ENCODE results near the gene PNPO. TPM values are rescaled to one million over a fixed set of nuclear protein-coding genes. Genes with fewer than 3 reads are reported as not detected.

Gene PNPO
- total RNA-seq, 1 donor from 2014 or later, result 26.5 TPM

GRCh38 chr17:47896672-47897490 lies 44.5 kb upstream of the PNPO start:
- peaks cover 40% of the 10 kb centered on the region for H3K4me1 Mint-ChIP-seq

GRCh38 chr17:47897561-47897960 lies 43.8 kb upstream of the PNPO start:
- Mint-ChIP-seq H3K4me3 (peak overlapping the region; percentile 92), H3K27ac (no peak overlapping the region), H3K4me1 (peaks cover 45% of the 10 kb centered on the region), H3K36me3 (ENCODE audit: low read depth) (peaks cover 43% of the 10 kb centered on the region), H3K27me3 (no peaks in the 10 kb centered on the region), H3K9me3 (no peaks in the 10 kb centered on the region)
- DNase-seq (no peak), ATAC-seq (ENCODE audit: low read depth) (no peak)
- intact Hi-C loops (cut with micrococcal nuclease), result loop anchor here (5.0 to 10.0 kb wide), 2 partner anchors 235 to 643 kb away; partner anchors contain the start of gene ITGB3
- ChIA-PET CTCF (interaction anchor here (0.7 kb wide), 1 partner anchor 73 kb away, joined by 3 read pairs; the partner anchor contains the start of gene CDK5RAP3), POLR2A (interaction anchor here (2.9 kb wide), 1 partner anchor 73 kb away, joined by 51 read pairs; the partner anchor contains the start of gene CDK5RAP3)
- no peak for TF ChIP-seq CTCF (IDR thresholded peaks at IDR 0.05)

More at GRCh38 chr17:47896672-47897490, 44.5 kb upstream of the PNPO start:
- DNase-seq (no peak), ATAC-seq (ENCODE audit: low read depth) (no peak)
- Mint-ChIP-seq H3K27ac (peak overlapping the region; percentile 88), H3K27me3 (no peaks in the 10 kb centered on the region), H3K4me3 (peak overlapping the region; percentile 92), H3K9me3 (no peaks in the 10 kb centered on the region), H3K36me3 (ENCODE audit: low read depth) (peaks cover 36% of the 10 kb centered on the region)
- POLR2A ChIA-PET, result interaction anchor here (0.6 to 2.9 kb wide), 5 partner anchors 28 to 75 kb away, joined by 4 to 51 read pairs (median 39); partner anchors contain the start of genes CDK5RAP3, LRRC46, MRPL10 and OSBPL7
- intact Hi-C loops (cut with micrococcal nuclease), result loop anchor here (1.0 to 10.0 kb wide), 3 partner anchors 44 to 642 kb away; partner anchors contain the start of genes ITGB3 and PNPO
- no peak for TF ChIP-seq CTCF (IDR thresholded peaks at IDR 0.05)
- CTCF ChIA-PET, result interaction anchor here (0.7 kb wide), 1 partner anchor 74 kb away, joined by 3 read pairs; the partner anchor contains the start of gene CDK5RAP3

- DNase-seq, result no peak
- peaks cover 45% of the 10 kb centered on the region for H3K4me1 Mint-ChIP-seq
- ChIA-PET CTCF (no interaction called here), POLR2A (no interaction called here)
- H3K27me3 Mint-ChIP-seq, result no peaks in the 10 kb centered on the region
- no peak for ATAC-seq (ENCODE audit: low read depth)
- H3K4me3 Mint-ChIP-seq, result no peak overlapping the region
- H3K27ac Mint-ChIP-seq, result no peak overlapping the region
- peaks cover 46% of the 10 kb centered on the region for H3K36me3 Mint-ChIP-seq (ENCODE audit: low read depth)
- intact Hi-C loops (cut with micrococcal nuclease), result loop anchor here (5.0 to 10.0 kb wide), 2 partner anchors 236 to 643 kb away; partner anchors contain the start of gene ITGB3
- no peak for TF ChIP-seq CTCF (IDR thresholded peaks at IDR 0.05)
- H3K9me3 Mint-ChIP-seq, result no peaks in the 10 kb centered on the region
Observed at GRCh38 chr17:47898241-47898640, 43.1 kb upstream of the PNPO start.

- DNase-seq (no peak), ATAC-seq (ENCODE audit: low read depth) (no peak)
- Mint-ChIP-seq H3K4me1 (peaks cover 39% of the 10 kb centered on the region), H3K27me3 (no peaks in the 10 kb centered on the region), H3K27ac (no peak overlapping the region), H3K9me3 (no peaks in the 10 kb centered on the region), H3K4me3 (no peak overlapping the region), H3K36me3 (ENCODE audit: low read depth) (peaks cover 52% of the 10 kb centered on the region)
- ChIA-PET POLR2A (no interaction called here), CTCF (interaction anchor here (1.4 to 1.7 kb wide), 2 partner anchors 8 to 58 kb away, joined by 3 to 4 read pairs; partner anchors contain the start of gene SCRN2)
- no peak for TF ChIP-seq CTCF (IDR thresholded peaks at IDR 0.05)
- intact Hi-C loops (cut with micrococcal nuclease), result loop anchor here (5.0 to 10.0 kb wide), 2 partner anchors 237 to 645 kb away; partner anchors contain the start of gene ITGB3
Observed at GRCh38 chr17:47899643-47900042, 41.7 kb upstream of the PNPO start.

GRCh38 chr17:47901423-47901822 lies 39.9 kb upstream of the PNPO start:
- ChIA-PET POLR2A (no interaction called here), CTCF (interaction anchor here (1.5 kb wide), 1 partner anchor 60 kb away, joined by 3 read pairs; the partner anchor contains the start of gene SCRN2)
- Mint-ChIP-seq H3K9me3 (no peaks in the 10 kb centered on the region), H3K4me1 (peaks cover 34% of the 10 kb centered on the region), H3K36me3 (ENCODE audit: low read depth) (peaks cover 59% of the 10 kb centered on the region), H3K4me3 (no peak overlapping the region), H3K27me3 (no peaks in the 10 kb centered on the region), H3K27ac (no peak overlapping the region)
- no peak for DNase-seq
- intact Hi-C loops (cut with micrococcal nuclease), result no loop called here
- TF ChIP-seq CTCF (IDR thresholded peaks at IDR 0.05), result no peak
- ATAC-seq (ENCODE audit: low read depth), result no peak
